Neutrophil (primary cell): Measurements from ENCODE around the gene EPHA5.

Source experiments
- H3K27ac ChIP-seq: fragments of 200-600 bp; sonication (generic); 2 replicates; pipeline ENCODE4 v1.5.1; 2016; ENCODE audit warnings: mild to moderate bottlenecking, moderate library complexity
- H3K27me3 ChIP-seq: fragments of 200-600 bp; sonication (generic); 2 replicates; pipeline ENCODE4 v1.6.0; 2016; ENCODE audit warnings: mild to moderate bottlenecking
- H3K36me3 ChIP-seq: fragments of 200-600 bp; sonication (generic); 2 replicates; pipeline ENCODE4 v1.5.1; 2017
- H3K4me1 ChIP-seq, 2 experiments: fragments of 200-600 bp in 1 of 2; sonication (generic) in 1 of 2; 1 replicate in 1 of 2; 2 replicates in 1 of 2; pipeline versions ENCODE4 v1.5.1 to v1.6.1; 2013 to 2016; ENCODE audit warnings: low read depth in 1 of 2, low read length in 1 of 2, mild to moderate bottlenecking in 1 of 2, moderate library complexity in 1 of 2; ENCODE audit not compliant: control insufficient read depth in 1 of 2, insufficient read depth in 1 of 2
- H3K4me3 ChIP-seq, 2 experiments: fragments of 200-600 bp in 1 of 2; sonication (generic) in 1 of 2; 1 replicate in 1 of 2; 2 replicates in 1 of 2; pipeline ENCODE4 v1.5.1; 2013 to 2016; ENCODE audit warnings: low read depth in 1 of 2, low read length in 1 of 2, mild to moderate bottlenecking in 1 of 2, moderate library complexity in 1 of 2
- H3K9me3 ChIP-seq: fragments of 200-600 bp; sonication (generic); 2 replicates; pipeline ENCODE4 v1.5.1; 2016
- CTCF ChIP-seq: fragments of 200-600 bp; sonication (generic); IDR thresholded peaks from 2 replicates; pipeline ENCODE4 v1.5.1; 2016; ENCODE audit warnings: antibody characterized with exemption

The EPHA5 gene

GRCh38 chr4:65592089-65592488 is 78.2 kb downstream of the EPHA5 start:
- TF ChIP-seq CTCF, result no peak
- Histone ChIP-seq H3K4me3 (no peak overlapping the region), H3K36me3 (no peaks in the 10 kb centered on the region), H3K27ac (no peak overlapping the region), H3K27me3 (no peaks in the 10 kb centered on the region), H3K9me3 (no peaks in the 10 kb centered on the region), H3K4me1 (no peaks in the 10 kb centered on the region)

- H3K27ac ChIP-seq, result no peak overlapping the region
- no peak overlapping the region for H3K4me3 ChIP-seq
- H3K27me3 ChIP-seq, result no peaks in the 10 kb centered on the region
- H3K36me3 ChIP-seq, result no peaks in the 10 kb centered on the region
- TF ChIP-seq CTCF, result no peak
- no peaks in the 10 kb centered on the region for H3K4me1 ChIP-seq
- H3K9me3 ChIP-seq, result no peaks in the 10 kb centered on the region
Observed at GRCh38 chr4:65589921-65590320, 80.4 kb downstream of the EPHA5 start.

GRCh38 chr4:65589331-65589730 is 81.0 kb downstream of the EPHA5 start:
- no peak overlapping the region for H3K4me3 ChIP-seq
- H3K27ac ChIP-seq, result no peak overlapping the region
- TF ChIP-seq CTCF, result no peak
- no peaks in the 10 kb centered on the region for H3K9me3 ChIP-seq
- H3K4me1 ChIP-seq, result no peaks in the 10 kb centered on the region
- H3K27me3 ChIP-seq, result no peaks in the 10 kb centered on the region
- H3K36me3 ChIP-seq, result no peaks in the 10 kb centered on the region

- Histone ChIP-seq H3K27ac (no peak overlapping the region), H3K9me3 (no peaks in the 10 kb centered on the region), H3K4me1 (no peaks in the 10 kb centered on the region), H3K4me3 (no peak overlapping the region), H3K27me3 (no peaks in the 10 kb centered on the region), H3K36me3 (no peaks in the 10 kb centered on the region)
- no peak for TF ChIP-seq CTCF
Observed at GRCh38 chr4:65580551-65580950, 89.7 kb downstream of the EPHA5 start.

GRCh38 chr4:65566473-65566872 is 103.8 kb downstream of the EPHA5 start:
- Histone ChIP-seq H3K4me3 (no peak overlapping the region), H3K9me3 (no peaks in the 10 kb centered on the region), H3K36me3 (no peaks in the 10 kb centered on the region), H3K4me1 (no peaks in the 10 kb centered on the region), H3K27ac (no peak overlapping the region), H3K27me3 (no peaks in the 10 kb centered on the region)
- no peak for TF ChIP-seq CTCF

- Histone ChIP-seq H3K9me3 (no peaks in the 10 kb centered on the region), H3K4me1 (no peaks in the 10 kb centered on the region), H3K27ac (no peak overlapping the region), H3K36me3 (no peaks in the 10 kb centered on the region), H3K4me3 (no peak overlapping the region), H3K27me3 (no peaks in the 10 kb centered on the region)
- TF ChIP-seq CTCF, result no peak
Observed at GRCh38 chr4:65561164-65561563, 109.1 kb downstream of the EPHA5 start.
